ENCODE data around the gene NT5C3A. TPM values are rescaled to one million over a fixed set of nuclear protein-coding genes. Genes with fewer than 3 reads are reported as not detected.

The NT5C3A gene
- polyA plus RNA-seq, 1 donor, result 49.7 TPM

- DNase-seq, result no peak
Observed at GRCh38 chr7:33079763-33080690, 17.5 kb upstream of the NT5C3A start.

GRCh38 chr7:33079096-33079495, 16.5 kb upstream of the NT5C3A start:
- no peak for DNase-seq

GRCh38 chr7:33076737-33077136, 14.2 kb upstream of the NT5C3A start:
- no peak for DNase-seq

GRCh38 chr7:33075818-33076518, 13.4 kb upstream of the NT5C3A start:
- no peak for DNase-seq

- no peak for DNase-seq
Observed at GRCh38 chr7:33073243-33073642, 10.7 kb upstream of the NT5C3A start.

GRCh38 chr7:33072471-33072870, 9.9 kb upstream of the NT5C3A start:
- DNase-seq, result peak; percentile 55

GRCh38 chr7:33070831-33071230, 8.3 kb upstream of the NT5C3A start:
- DNase-seq, result no peak

- no peak for DNase-seq
Observed at GRCh38 chr7:33070277-33070676, 7.7 kb upstream of the NT5C3A start.

GRCh38 chr7:33067921-33068320, 5.3 kb upstream of the NT5C3A start:
- DNase-seq, result no peak

GRCh38 chr7:33066771-33067170, 4.2 kb upstream of the NT5C3A start:
- no peak for DNase-seq

- no peak for DNase-seq
Observed at GRCh38 chr7:33065981-33066380, 3.4 kb upstream of the NT5C3A start.

- DNase-seq, result peak; percentile 95
Observed at GRCh38 chr7:33062782-33063443, 337 bp upstream of the NT5C3A start.

- no peak for DNase-seq
Observed at GRCh38 chr7:33061282-33061937, 1.2 kb downstream of the NT5C3A start.

- no peak for DNase-seq
Observed at GRCh38 chr7:33059635-33060034, 2.9 kb downstream of the NT5C3A start.

GRCh38 chr7:33055158-33055557, 7.4 kb downstream of the NT5C3A start:
- DNase-seq, result no peak

GRCh38 chr7:33054261-33054964, 8.2 kb downstream of the NT5C3A start:
- no peak for DNase-seq

- DNase-seq, result no peak
Observed at GRCh38 chr7:33053721-33054120, 8.9 kb downstream of the NT5C3A start.

GRCh38 chr7:33050535-33051318, 11.8 kb downstream of the NT5C3A start:
- peak; percentile 53 for DNase-seq

- no peak for DNase-seq
Observed at GRCh38 chr7:33048704-33049103, 13.9 kb downstream of the NT5C3A start.

- no peak for DNase-seq
Observed at GRCh38 chr7:33048257-33048656, 14.3 kb downstream of the NT5C3A start.

GRCh38 chr7:33044986-33045385, 17.6 kb downstream of the NT5C3A start:
- no peak for DNase-seq
